OCI-LY1 (cell line): ENCODE data around the gene MROH7.

Experiments
- H2AFZ ChIP-seq: fragments of 200-600 bp; sonication (generic), shearing (Covaris generic); 2 replicates; pipeline ENCODE4 v1.6.0; 2014; ENCODE audit warnings: antibody characterized with exemption, mild to moderate bottlenecking, low read length
- H3F3A ChIP-seq: fragments of 200-600 bp; sonication (generic), shearing (Covaris generic); 2 replicates; pipeline ENCODE4 v1.6.0; 2014; ENCODE audit warnings: mild to moderate bottlenecking, antibody characterized with exemption, low read length, moderate library complexity; ENCODE audit not compliant: insufficient read depth
- H3K27ac ChIP-seq: fragments of 200-600 bp; sonication (generic); 2 replicates; pipeline ENCODE4 v1.5.1; 2014; ENCODE audit warnings: low read length, mixed run types, mild to moderate bottlenecking, low read depth; ENCODE audit not compliant: poor library complexity, severe bottlenecking
- H3K27me3 ChIP-seq: fragments of 200-600 bp; sonication (generic); 2 replicates; pipeline ENCODE4 v1.6.0; 2014; ENCODE audit warnings: antibody characterized with exemption, mild to moderate bottlenecking, low read length, moderate library complexity; ENCODE audit not compliant: insufficient read depth
- H3K36me3 ChIP-seq: fragments of 200-600 bp; sonication (generic); 2 replicates; pipeline ENCODE4 v1.6.1; 2014; ENCODE audit warnings: mild to moderate bottlenecking, antibody characterized with exemption, low read length, moderate library complexity, mixed read lengths; ENCODE audit not compliant: insufficient read depth
- H3K4me1 ChIP-seq: fragments of 200-600 bp; sonication (generic); 2 replicates; pipeline ENCODE4 v1.5.1; 2014; ENCODE audit warnings: mild to moderate bottlenecking, low read length, moderate library complexity; ENCODE audit not compliant: insufficient read depth, severe bottlenecking
- H3K4me2 ChIP-seq: fragments of 200-600 bp; sonication (generic), shearing (Covaris generic); 2 replicates; pipeline ENCODE4 v1.6.1; 2014; ENCODE audit warnings: low read length
- H3K4me3 ChIP-seq: fragments of 200-600 bp; sonication (generic); 2 replicates; pipeline ENCODE4 v1.5.1; 2014; ENCODE audit warnings: low read length, low read depth, mild to moderate bottlenecking, mixed read lengths; ENCODE audit not compliant: poor library complexity, severe bottlenecking
- H3K79me2 ChIP-seq: fragments of 200-600 bp; shearing (Covaris generic); 2 replicates; pipeline ENCODE4 v1.6.1; 2016; ENCODE audit warnings: mixed run types, low read length, mixed read lengths; ENCODE audit not compliant: insufficient read depth
- H3K9ac ChIP-seq: fragments of 200-600 bp; sonication (generic), shearing (Covaris generic); 2 replicates; pipeline ENCODE4 v1.6.1; 2014; ENCODE audit warnings: mild to moderate bottlenecking, low read length, mixed read lengths
- H3K9me2 ChIP-seq: fragments of 200-600 bp; sonication (generic), shearing (Covaris generic); 2 replicates; pipeline ENCODE4 v1.6.1; 2014; ENCODE audit warnings: low read depth, mild to moderate bottlenecking, low read length, mixed read lengths
- H3K9me3 ChIP-seq: fragments of 200-600 bp; shearing (Covaris generic); 2 replicates; pipeline ENCODE4 v1.6.1; 2014; ENCODE audit warnings: low read length, mixed read lengths
- H4K20me1 ChIP-seq: fragments of 200-600 bp; sonication (generic), shearing (Covaris generic); 2 replicates; pipeline ENCODE4 v1.6.0; 2016; ENCODE audit warnings: mild to moderate bottlenecking, low read length; ENCODE audit not compliant: insufficient read depth
- CTCF ChIP-seq: fragments of 200-600 bp; sonication (generic), shearing (Covaris generic); IDR thresholded peaks from 2 replicates; pipeline ENCODE4 v1.5.1; 2017; ENCODE audit warnings: mild to moderate bottlenecking, antibody characterized with exemption, low read length, moderate library complexity, mixed read lengths
- EZH2 ChIP-seq: fragments of 200-600 bp; sonication (generic), shearing (Covaris generic); IDR thresholded peaks from 2 replicates; pipeline ENCODE4 v1.8.0; 2017; ENCODE audit warnings: borderline replicate concordance, mixed run types, mild to moderate bottlenecking, antibody characterized with exemption, low read length, moderate library complexity, mixed read lengths

The MROH7 gene

GRCh38 chr1:54667797-54668196 is 26.2 kb downstream of the MROH7 start:
- Histone ChIP-seq H3K27ac (no peak overlapping the region), H3K9me3 (no peaks in the 10 kb centered on the region), H3F3A (no peaks in the 10 kb centered on the region), H3K9me2 (no peaks in the 10 kb centered on the region), H4K20me1 (no peaks in the 10 kb centered on the region), H3K36me3 (no peaks in the 10 kb centered on the region), H2AFZ (no peak overlapping the region), H3K9ac (no peak overlapping the region), H3K4me3 (no peak overlapping the region), H3K27me3 (no peaks in the 10 kb centered on the region), H3K4me2 (no peak overlapping the region), H3K4me1 (no peaks in the 10 kb centered on the region), H3K79me2 (no peaks in the 10 kb centered on the region)
- TF ChIP-seq EZH2, result no peak
- TF ChIP-seq CTCF, result no peak

- Histone ChIP-seq H3K4me2 (no peak overlapping the region), H3K9me3 (no peaks in the 10 kb centered on the region), H3K27ac (no peak overlapping the region), H3K79me2 (no peaks in the 10 kb centered on the region), H3K4me1 (no peaks in the 10 kb centered on the region), H3K9me2 (no peaks in the 10 kb centered on the region), H3K27me3 (no peaks in the 10 kb centered on the region), H3K4me3 (no peak overlapping the region), H2AFZ (no peak overlapping the region), H3K9ac (no peak overlapping the region), H4K20me1 (no peaks in the 10 kb centered on the region), H3K36me3 (no peaks in the 10 kb centered on the region), H3F3A (no peaks in the 10 kb centered on the region)
- no peak for TF ChIP-seq EZH2
- no peak for TF ChIP-seq CTCF
Measured at GRCh38 chr1:54668567-54668966, 27.0 kb downstream of the MROH7 start.

GRCh38 chr1:54671985-54672608 is 30.5 kb downstream of the MROH7 start:
- no peak overlapping the region for H3K4me2 ChIP-seq
- H3K36me3 ChIP-seq, result no peaks in the 10 kb centered on the region
- no peaks in the 10 kb centered on the region for H3F3A ChIP-seq
- no peak overlapping the region for H3K4me3 ChIP-seq
- no peaks in the 10 kb centered on the region for H3K9me3 ChIP-seq
- H3K79me2 ChIP-seq, result no peaks in the 10 kb centered on the region
- TF ChIP-seq EZH2 (no peak), CTCF (peak; percentile 86)
- no peaks in the 10 kb centered on the region for H3K4me1 ChIP-seq
- no peaks in the 10 kb centered on the region for H4K20me1 ChIP-seq
- H3K9me2 ChIP-seq, result no peaks in the 10 kb centered on the region
- no peak overlapping the region for H3K9ac ChIP-seq
- H3K27me3 ChIP-seq, result no peaks in the 10 kb centered on the region
- H2AFZ ChIP-seq, result no peak overlapping the region
- H3K27ac ChIP-seq, result no peak overlapping the region
